ENCODE results near the gene FBN2. TPM values are rescaled to one million over a fixed set of nuclear protein-coding genes. Genes with fewer than 3 reads are reported as not detected.

FBN2 gene
- total and polyA plus RNA-seq, 2 of the 4 experiments (the other 2 are of a cell fraction), result 26.7 to 69.0 TPM

- no peak overlapping the region for H2AFZ ChIP-seq (replicated peaks; ENCODE audit: low read length, poor library complexity)
- DNase-seq, result peak; percentile 36
- no peaks in the 10 kb centered on the region for H3K27me3 ChIP-seq (ENCODE audit: control insufficient read depth, insufficient read depth, low read length)
- ATAC-seq (ENCODE audit: low read depth), result no peak
- H3K9me3 ChIP-seq (ENCODE audit: control insufficient read depth, insufficient read depth, low read length), result no peaks in the 10 kb centered on the region
- H3K4me1 ChIP-seq (ENCODE audit: control insufficient read depth, insufficient read depth, low read length), result peaks cover 6% of the 10 kb centered on the region
- no peak overlapping the region for H4K91ac ChIP-seq (ENCODE audit: insufficient read depth, low read depth, low read length)
- H3K79me1 ChIP-seq (ENCODE audit: low read depth in 1 of 2, low read length in 2 of 2), result peaks cover 7 to 26% of the 10 kb centered on the region in 2 experiments; a peak in 3 of 4 replicates
- peaks cover 32% of the 10 kb centered on the region; the same call in 1 of the 2 replicates for H4K20me1 ChIP-seq (ENCODE audit: insufficient read depth, low read length)
- no peak overlapping the region for H3K18ac ChIP-seq (ENCODE audit: low read depth, low read length)
- no peak overlapping the region for H2BK15ac ChIP-seq (ENCODE audit: low read depth, low read length)
- ChIA-PET POLR2A (ENCODE audit: unreplicated experiment) (no interaction called here), CTCF (interaction anchor here (1.2 kb wide), 1 partner anchor 189 kb away, joined by 3 read pairs; no protein-coding TSS in a partner anchor)
- no peak overlapping the region for H2BK5ac ChIP-seq (ENCODE audit: low read depth, low read length, poor library complexity, severe bottlenecking)
- no peak overlapping the region for H3K9ac ChIP-seq (ENCODE audit: low read depth, low read length)
- H2AK5ac ChIP-seq (ENCODE audit: low read depth, low read length), result no peak overlapping the region
- no CpG with 5 or more reads among the region's 6 CpGs for WGBS, 2 experiments (ENCODE audit: extremely low coverage in 2 of 2, insufficient read length in 1 of 2)
- H2BK20ac ChIP-seq (ENCODE audit: low read depth, low read length), result no peak overlapping the region
- H3K9me1 ChIP-seq (ENCODE audit: insufficient read depth, low read length), result peaks cover 11% of the 10 kb centered on the region
- H3K23ac ChIP-seq (ENCODE audit: low read depth, low read length), result 0 out of 2 replicates have a peak overlapping the region, but pooled peaks have one; percentile 32
- TF ChIP-seq NFE2L2 (IDR thresholded peaks at IDR 0.05; ENCODE audit: low read depth, low read length) (no peak), FOS (IDR thresholded peaks at IDR 0.05; ENCODE audit: low read depth, low read length) (no peak), CHD1 (IDR thresholded peaks at IDR 0.05; ENCODE audit: low read depth, low read length) (no peak), USF2 (IDR thresholded peaks at IDR 0.05; ENCODE audit: low read depth, low read length) (no peak), SMC3 (IDR thresholded peaks at IDR 0.05; ENCODE audit: low read depth, low read length) (no peak), RCOR1 (IDR thresholded peaks at IDR 0.05; ENCODE audit: insufficient replicate concordance, low read length) (no peak), RAD21 (IDR thresholded peaks at IDR 0.05; ENCODE audit: low read length) (no peak), POLR2A (IDR thresholded peaks at IDR 0.05; ENCODE audit: low read depth, low read length) (no peak)
- H3K56ac ChIP-seq (ENCODE audit: extremely low read depth, insufficient read depth, low read length), result no peak overlapping the region
- no peak overlapping the region for H2AK9ac ChIP-seq (replicated peaks; ENCODE audit: low read depth, low read length, poor library complexity)
- H3K36me3 ChIP-seq (ENCODE audit: control insufficient read depth, insufficient read depth, low read length), result peaks cover 17% of the 10 kb centered on the region
- H3K4me3 ChIP-seq (ENCODE audit: insufficient read depth, low read depth, low read length), result peak overlapping the region; percentile 22; the same call in 1 of the 2 replicates
- intact Hi-C loops (cut with micrococcal nuclease) (loop anchor here (5.0 to 10.0 kb wide), 3 partner anchors 110 to 293 kb away; no protein-coding TSS in a partner anchor), dilution Hi-C loops (cut with HindIII; ENCODE audit: low sequenced_read_pairs, unreplicated experiment) (no loop called here), in situ Hi-C loops (cut with MboI; ENCODE audit: low sequenced_read_pairs) (loop anchor here (5.0 kb wide), 1 partner anchor 138 kb away; no protein-coding TSS in a partner anchor)
- no peak overlapping the region for H2BK120ac ChIP-seq (ENCODE audit: low read depth, low read length)
- H3K27ac ChIP-seq (ENCODE audit: insufficient read depth, low read length), result no peak overlapping the region
- BruUV-seq (replicated peaks), result no TSS peak
- no peak overlapping the region for H3K4ac ChIP-seq (ENCODE audit: low read depth, low read length)
- H4K8ac ChIP-seq (ENCODE audit: low read depth in 2 of 2, low read length in 2 of 2), result no peak overlapping the region
- no peak overlapping the region for H4K5ac ChIP-seq (ENCODE audit: low read depth, low read length)
- H3K4me2 ChIP-seq (ENCODE audit: low read depth, low read length), result peak overlapping the region; percentile 57
- 0 out of 2 replicates have a peak overlapping the region, but pooled peaks have one; percentile 26 for H3K14ac ChIP-seq (replicated peaks; ENCODE audit: low read depth, low read length)
These were observed 3.3 kb downstream of the FBN2 start for GRCh38 chr5:128534726-128535125.
